Left renal pelvis (tissue), 4 donors: ENCODE results near the gene MICALL2. TPM values are rescaled to one million over a fixed set of nuclear protein-coding genes. Genes with fewer than 3 reads are reported as not detected.

ENCODE experiments used
- DNase-seq, 4 donors: peaks; one replicate each; pipeline ENCODE4 v3.0.0-alpha.2; 2013; ENCODE audit warnings: low read depth in 4 of 4, low spot score in 3 of 4
- polyA plus RNA-seq, 4 donors: library from polyadenylated mRNA; unstranded; fragments of 120-200 nt; gene quantifications; one replicate each; pipeline ENCODE4 v1.2.1, GENCODE V29; 2013; ENCODE audit not compliant: insufficient read length in 4 of 4

MICALL2 gene
- polyA plus RNA-seq, 4 donors = 5.4 to 16.3 (median 7.0) TPM

DNA sequence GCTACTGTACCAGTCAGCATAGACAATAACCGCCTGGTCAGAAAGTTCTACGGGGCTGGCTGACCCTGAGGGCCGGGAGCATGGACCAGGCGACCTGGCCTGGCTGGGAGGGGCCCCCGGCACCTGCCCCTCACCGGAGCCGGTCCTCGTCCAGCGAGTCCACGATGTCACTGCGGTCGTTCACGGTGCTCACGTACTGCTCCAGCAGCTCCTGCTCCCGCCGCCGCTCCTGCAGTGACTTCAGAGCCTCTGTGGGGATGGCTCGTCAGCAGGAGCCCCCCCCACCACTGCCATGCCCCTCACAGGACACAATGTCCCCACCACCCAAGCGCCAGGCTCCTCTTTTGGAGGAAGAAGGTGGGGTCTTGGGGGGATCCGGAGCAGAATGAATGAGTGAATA is 22.7 kb downstream of the MICALL2 start:
- DNase-seq = no peak

DNA sequence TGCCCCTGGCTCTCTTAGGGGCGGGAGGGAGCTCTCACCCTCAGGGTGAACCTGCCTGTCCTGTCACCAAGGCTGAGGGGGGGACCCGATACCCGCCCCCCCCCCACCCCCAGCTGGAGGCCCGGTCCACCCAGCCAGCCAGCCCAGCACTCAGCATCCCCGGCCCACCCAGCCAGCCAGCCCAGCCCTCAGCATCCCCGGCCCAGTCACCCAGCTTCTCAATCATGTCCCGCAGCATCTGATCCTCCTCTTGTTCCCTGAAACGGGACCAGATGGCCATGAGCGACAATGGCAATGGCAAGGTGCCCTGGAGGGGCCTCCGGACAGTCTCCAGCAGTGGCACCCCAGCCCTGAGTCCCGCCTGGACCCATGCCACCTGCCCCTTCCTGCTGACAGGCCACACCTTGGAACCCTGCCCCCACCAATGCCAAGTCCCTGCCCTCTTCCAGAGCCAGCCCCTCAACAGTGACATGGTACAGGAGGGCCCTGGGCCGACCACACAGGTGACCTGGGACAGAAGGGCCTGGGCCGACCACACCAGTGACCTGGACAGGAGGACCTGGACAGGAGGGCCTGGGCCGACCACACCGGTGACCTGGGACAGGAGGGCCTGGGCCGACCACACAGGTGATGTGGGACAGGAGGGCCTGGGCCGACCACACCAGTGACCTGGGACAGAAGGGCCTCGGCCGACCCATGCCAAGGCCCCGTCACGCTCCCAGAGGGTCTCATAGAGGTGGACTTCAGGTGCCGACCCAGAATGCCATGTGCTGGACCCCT is 24.2 kb downstream of the MICALL2 start:
- DNase-seq = no peak

GRCh38 chr7:1434165-1434718 is 25.0 kb downstream of the MICALL2 start:
- no peak for DNase-seq

GRCh38 chr7:1433128-1433920 is 25.9 kb downstream of the MICALL2 start:
- no peak for DNase-seq

GRCh38 chr7:1432411-1433082 is 26.7 kb downstream of the MICALL2 start:
- no peak for DNase-seq

GRCh38 chr7:1431634-1432380 is 27.5 kb downstream of the MICALL2 start:
- DNase-seq = no peak

DNA sequence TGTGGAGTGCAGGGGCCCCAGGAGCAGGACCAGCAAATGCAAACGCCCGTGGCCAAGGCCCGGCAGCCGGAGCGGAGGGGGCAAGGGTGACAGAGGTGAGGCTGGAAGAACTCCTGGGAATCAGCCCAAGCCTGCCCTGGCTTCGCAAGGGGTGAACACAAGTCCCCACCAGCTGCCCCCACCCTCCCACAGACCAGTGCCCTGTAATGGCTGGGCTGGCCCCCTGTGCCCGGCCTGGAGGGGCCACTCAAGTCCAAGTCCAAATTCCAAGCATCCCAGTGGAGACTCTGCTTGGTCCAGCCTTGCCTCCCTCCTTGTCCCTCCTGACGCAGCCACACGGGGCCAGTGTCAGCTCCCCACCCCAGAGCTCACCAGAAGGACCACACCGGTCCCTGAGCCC is 28.0 kb downstream of the MICALL2 start:
- no peak for DNase-seq

- no peak for DNase-seq
Measured at GRCh38 chr7:1430056-1430845, 29.0 kb downstream of the MICALL2 start.

DNA sequence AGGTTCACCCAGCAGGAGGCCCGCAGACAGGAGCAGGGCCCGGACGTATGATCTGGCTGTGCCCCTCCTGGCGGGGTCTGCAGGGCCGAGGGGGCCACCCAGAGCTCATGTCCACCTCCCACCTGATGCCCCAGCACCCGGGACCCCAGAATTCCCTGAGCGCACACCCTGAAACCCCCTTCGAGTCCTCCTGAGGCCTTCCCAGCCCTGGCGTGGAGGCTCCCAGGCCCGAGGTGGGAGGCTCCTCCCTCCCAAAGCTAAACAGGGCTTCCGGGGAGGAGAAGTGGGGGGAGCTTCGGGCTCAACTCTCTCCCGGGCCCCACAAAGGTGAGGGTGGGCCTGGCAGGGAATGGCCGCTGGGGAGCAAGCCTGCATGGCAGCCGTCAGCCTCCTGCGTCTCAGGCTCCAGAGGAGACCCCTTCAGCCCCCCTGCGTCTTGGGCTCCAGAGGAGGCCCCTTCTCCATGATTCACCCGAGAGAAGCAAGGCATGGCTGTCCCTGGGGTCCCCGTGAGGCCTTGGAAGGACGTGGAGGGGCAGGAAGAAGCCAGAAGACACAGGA is 30.2 kb downstream of the MICALL2 start:
- no peak for DNase-seq

DNA sequence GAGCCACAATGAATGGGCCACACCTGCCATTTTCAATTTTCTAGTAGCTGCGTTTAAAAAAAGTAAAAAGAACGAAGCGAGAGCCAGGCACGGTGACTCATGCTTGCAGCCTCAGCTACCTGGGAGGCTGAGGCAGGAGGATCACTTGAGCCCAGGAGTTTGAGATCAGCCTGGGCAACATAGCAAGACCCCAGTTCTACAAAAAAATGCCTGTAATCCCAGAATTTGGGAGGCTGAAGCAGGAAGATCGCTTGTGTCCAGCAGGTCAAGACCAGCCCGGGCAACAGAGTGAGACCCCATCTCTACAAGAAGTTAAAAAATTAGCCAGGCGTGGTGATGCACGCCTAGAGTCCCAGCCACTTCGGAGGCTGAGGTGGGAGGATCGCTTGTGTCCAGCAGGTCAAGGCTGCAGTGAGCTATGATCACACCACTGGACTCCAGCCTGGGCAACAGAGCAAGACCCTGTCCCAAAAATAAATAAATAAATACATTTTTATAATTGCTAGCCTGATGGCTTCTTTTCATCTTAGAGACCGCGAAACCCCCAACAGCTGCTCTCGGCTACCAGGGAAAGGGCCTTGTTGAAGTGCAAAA is 32.1 kb downstream of the MICALL2 start:
- no peak for DNase-seq

DNA sequence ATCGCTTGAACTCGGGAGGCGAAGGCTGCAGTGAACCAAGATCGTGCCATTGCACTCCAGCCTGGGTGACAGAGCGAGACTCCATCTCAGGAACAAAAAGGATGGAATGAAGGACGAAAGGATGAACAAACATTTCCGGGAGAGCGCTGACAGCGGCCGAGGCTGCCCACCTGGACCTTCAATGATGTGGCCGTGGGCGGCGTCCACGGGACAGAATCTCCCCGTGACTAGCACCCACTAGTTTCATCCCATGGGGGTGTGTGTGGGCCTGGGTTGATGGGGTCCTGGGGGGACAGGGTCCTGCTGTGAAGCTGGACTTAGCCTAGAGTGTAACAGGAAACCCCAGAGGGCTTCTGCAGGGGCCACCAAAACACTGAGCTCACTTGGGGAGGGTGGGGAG is 32.8 kb downstream of the MICALL2 start:
- no peak for DNase-seq

DNA sequence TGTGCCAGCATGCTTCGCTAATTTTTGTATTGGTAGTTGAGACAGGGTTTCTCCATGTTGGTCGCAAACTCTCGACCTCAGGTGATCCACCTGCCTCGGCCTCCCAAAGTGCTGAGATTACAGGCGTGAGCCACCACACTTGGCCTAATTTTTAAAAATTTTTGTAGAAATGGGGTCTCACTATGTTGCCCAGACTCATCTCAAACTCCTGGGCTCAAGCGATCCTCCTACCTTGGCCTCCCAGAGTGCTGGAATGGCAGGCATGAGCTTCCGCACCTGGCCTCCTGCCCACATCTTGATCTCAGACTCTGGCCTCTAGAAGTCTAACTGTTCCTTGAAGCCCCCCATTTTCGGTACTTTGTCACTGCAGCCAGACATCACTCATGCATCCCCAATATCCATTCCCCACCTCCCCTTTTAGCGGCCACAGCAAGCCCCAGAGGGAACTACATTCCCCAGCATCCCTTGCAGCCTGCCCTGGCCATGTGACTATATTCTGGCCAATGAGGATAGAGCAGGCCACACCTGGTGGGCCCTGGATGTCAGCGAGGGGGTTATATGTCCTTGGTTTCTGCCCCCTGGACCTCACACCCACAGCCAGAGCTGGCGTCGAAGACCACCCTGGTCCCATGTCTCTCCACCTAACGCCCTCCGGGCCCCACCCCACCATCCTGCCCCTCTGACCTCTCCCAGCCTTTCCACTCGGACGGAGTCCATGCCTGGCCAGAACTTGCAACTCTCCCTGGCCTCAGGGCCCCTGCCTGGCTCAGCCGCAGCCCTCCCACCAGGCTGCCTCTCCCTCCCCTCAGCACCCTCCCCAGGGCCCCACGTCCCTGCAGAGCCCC is 33.8 kb downstream of the MICALL2 start:
- DNase-seq = no peak

DNA sequence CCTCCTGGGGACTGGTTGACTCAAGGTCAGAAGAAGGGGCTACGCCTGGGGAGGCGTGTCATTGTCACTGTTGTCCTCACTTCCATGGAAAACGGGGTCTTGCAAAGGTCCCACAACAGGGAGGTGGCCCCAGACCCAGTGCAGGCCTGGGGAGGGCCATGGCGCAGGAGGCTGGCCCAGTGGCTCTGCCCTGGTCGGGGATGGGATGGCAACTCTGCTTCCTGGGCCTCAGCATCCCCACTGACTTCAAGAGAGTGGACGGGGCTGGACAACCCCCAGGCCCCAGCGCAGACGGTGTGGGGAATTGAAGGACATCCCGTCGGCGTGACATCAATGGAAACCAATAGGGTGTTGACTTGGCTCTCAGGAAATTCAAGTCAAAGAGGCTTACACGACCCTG is 35.2 kb downstream of the MICALL2 start:
- no peak for DNase-seq

GRCh38 chr7:1423264-1423811 is 35.9 kb downstream of the MICALL2 start:
- DNase-seq = no peak

DNA sequence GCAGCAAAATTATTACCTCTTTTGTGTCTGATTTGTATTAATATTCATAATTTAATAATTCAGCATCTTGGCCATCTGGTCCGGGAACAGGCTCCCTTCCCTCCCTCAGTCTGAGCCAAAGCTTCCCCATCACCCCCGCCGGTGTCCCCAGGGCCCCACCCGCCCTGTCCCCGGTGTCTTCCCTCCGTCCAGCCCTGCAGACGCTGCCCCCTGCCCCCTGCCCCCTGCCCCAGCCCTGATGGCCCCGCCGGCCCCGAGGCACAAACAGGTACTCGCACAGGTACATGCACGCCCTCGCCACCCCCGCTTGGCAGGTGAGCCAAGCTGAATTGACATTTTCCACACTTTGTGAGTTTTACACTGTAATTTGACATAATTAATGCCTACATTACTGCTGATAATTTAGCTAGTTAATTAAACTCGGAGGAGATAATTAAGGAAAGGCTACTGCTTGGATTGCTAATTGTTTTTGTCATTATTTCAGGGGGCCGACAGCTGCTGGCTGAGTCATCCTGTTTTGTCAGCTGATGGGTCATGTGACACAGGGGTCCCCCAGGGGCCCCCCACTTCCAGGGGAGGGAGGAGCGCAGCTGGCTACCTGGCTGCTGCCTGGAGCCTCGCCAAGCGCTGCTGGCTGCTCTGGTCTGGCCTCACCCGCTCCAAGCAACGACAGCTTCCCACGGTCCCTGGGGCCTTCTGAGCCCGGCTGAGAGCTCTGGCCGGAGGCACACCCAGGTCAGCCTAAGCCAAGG is 36.6 kb downstream of the MICALL2 start:
- no peak for DNase-seq

GRCh38 chr7:1421946-1422345 is 37.3 kb downstream of the MICALL2 start:
- no peak for DNase-seq
